Right renal pelvis (tissue), 4 donors: Measurements from ENCODE around the gene TBC1D30. TPM values are rescaled to one million over a fixed set of nuclear protein-coding genes. Genes with fewer than 3 reads are reported as not detected.
"Not testable (repeated sequence)": the region's sequence is repeated elsewhere in the genome, so short reads cannot be mapped to it uniquely, and the experiment has no call there.

Source experiments
- DNase-seq, 4 donors: peaks; one replicate each; pipeline ENCODE4 v3.0.0-alpha.2; 2013; ENCODE audit warnings: low read depth in 4 of 4, low spot score in 3 of 4, missing footprints in 1 of 4
- polyA plus RNA-seq, 4 donors: library from polyadenylated mRNA; unstranded; fragments of 120-200 nt; gene quantifications; one replicate each; pipeline ENCODE4 v1.2.1, GENCODE V29; 2013; ENCODE audit not compliant: insufficient read length in 4 of 4

The TBC1D30 gene
- polyA plus RNA-seq: 1 to 10 TPM; 5.2 to 8.0 (median 5.9) TPM

- peak in 1 of 4 donors; percentile 25 for DNase-seq
Measured at GRCh38 chr12:64824500-64825142, at the start of gene TBC1D30. Gene TBC1D30, plus strand, starts transcription at chr12:64824647. Its CDS starts 233 bp downstream, at chr12:64824880.

GRCh38 chr12:64775147-64775736 is 49.2 kb upstream of the TBC1D30 start:
- DNase-seq: not testable (repeated sequence)

GRCh38 chr12:64779354-64779974 is 45.0 kb upstream of the TBC1D30 start:
- DNase-seq: no peak

- peak in 1 of 4 donors; percentile 15 for DNase-seq
Measured at GRCh38 chr12:64780132-64780530, 44.3 kb upstream of the TBC1D30 start.

GRCh38 chr12:64780531-64781279 is 43.7 kb upstream of the TBC1D30 start:
- peak in 1 of 4 donors; percentile 22 for DNase-seq

GRCh38 chr12:64781280-64782190 is 42.9 kb upstream of the TBC1D30 start:
- no peak for DNase-seq

- DNase-seq: no peak
Measured at GRCh38 chr12:64782191-64782876, 42.1 kb upstream of the TBC1D30 start.

GRCh38 chr12:64785838-64786237 is 38.6 kb upstream of the TBC1D30 start:
- DNase-seq: no peak

- DNase-seq: no peak
Measured at GRCh38 chr12:64790166-64790565, 34.3 kb upstream of the TBC1D30 start.

GRCh38 chr12:64791036-64791435 is 33.4 kb upstream of the TBC1D30 start:
- no peak for DNase-seq

- DNase-seq: no peak
Measured at GRCh38 chr12:64792128-64792527, 32.3 kb upstream of the TBC1D30 start.

GRCh38 chr12:64793610-64794009 is 30.8 kb upstream of the TBC1D30 start:
- no peak for DNase-seq

GRCh38 chr12:64794305-64794704 is 30.1 kb upstream of the TBC1D30 start:
- DNase-seq: no peak

GRCh38 chr12:64796205-64796845 is 28.1 kb upstream of the TBC1D30 start:
- peak; percentile 65 to 75 (median 70) for DNase-seq

- no peak for DNase-seq
Measured at GRCh38 chr12:64797156-64797555, 27.3 kb upstream of the TBC1D30 start.

- no peak for DNase-seq
Measured at GRCh38 chr12:64798165-64798564, 26.3 kb upstream of the TBC1D30 start.

GRCh38 chr12:64800640-64801039 is 23.8 kb upstream of the TBC1D30 start:
- no peak for DNase-seq

GRCh38 chr12:64801381-64801780 is 23.1 kb upstream of the TBC1D30 start:
- DNase-seq: no peak

GRCh38 chr12:64802180-64802775 is 22.2 kb upstream of the TBC1D30 start:
- DNase-seq: not testable (repeated sequence)
